ENCODE results near the gene FBLN1.
"Not testable (repeated sequence)": the region's sequence is repeated elsewhere in the genome, so short reads cannot be mapped to it uniquely, and the experiment has no call there.

DNA sequence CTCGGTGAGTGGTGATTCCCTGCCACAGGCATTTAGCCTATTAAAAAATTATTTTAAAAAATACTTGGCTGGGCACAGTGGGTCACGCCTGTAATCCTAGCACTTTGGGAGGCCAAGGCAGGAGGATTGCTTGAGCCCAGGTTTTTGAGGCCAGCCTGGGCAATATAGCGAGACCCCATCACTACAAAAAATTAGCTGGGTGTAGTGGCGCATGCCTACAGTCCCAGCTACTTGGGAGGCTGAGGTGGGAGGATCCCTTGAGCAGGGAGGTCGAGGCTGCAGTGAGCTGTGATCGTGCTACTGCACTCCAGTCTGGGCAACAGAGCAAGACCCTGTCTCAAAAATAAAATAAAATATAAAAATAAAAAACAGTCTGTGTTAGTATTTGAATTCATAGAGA, 33.2 kb downstream of the FBLN1 start:
- TF ChIP-seq, protein P1, sequence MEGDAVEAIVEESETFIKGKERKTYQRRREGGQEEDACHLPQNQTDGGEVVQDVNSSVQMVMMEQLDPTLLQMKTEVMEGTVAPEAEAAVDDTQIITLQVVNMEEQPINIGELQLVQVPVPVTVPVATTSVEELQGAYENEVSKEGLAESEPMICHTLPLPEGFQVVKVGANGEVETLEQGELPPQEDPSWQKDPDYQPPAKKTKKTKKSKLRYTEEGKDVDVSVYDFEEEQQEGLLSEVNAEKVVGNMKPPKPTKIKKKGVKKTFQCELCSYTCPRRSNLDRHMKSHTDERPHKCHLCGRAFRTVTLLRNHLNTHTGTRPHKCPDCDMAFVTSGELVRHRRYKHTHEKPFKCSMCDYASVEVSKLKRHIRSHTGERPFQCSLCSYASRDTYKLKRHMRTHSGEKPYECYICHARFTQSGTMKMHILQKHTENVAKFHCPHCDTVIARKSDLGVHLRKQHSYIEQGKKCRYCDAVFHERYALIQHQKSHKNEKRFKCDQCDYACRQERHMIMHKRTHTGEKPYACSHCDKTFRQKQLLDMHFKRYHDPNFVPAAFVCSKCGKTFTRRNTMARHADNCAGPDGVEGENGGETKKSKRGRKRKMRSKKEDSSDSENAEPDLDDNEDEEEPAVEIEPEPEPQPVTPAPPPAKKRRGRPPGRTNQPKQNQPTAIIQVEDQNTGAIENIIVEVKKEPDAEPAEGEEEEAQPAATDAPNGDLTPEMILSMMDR (IDR thresholded peaks at IDR 0.05), result not testable (repeated sequence)
- not testable (repeated sequence) for TF ChIP-seq POLR2AphosphoS5, POLR2A (IDR thresholded peaks at IDR 0.05)

Data from stomach (tissue), 4 donors.